Measurements from ENCODE around the gene FAM181A. TPM values are rescaled to one million over a fixed set of nuclear protein-coding genes. Genes with fewer than 3 reads are reported as not detected.

FAM181A gene
- total RNA-seq, 2 experiments from 2014 or later = not detected

DNA sequence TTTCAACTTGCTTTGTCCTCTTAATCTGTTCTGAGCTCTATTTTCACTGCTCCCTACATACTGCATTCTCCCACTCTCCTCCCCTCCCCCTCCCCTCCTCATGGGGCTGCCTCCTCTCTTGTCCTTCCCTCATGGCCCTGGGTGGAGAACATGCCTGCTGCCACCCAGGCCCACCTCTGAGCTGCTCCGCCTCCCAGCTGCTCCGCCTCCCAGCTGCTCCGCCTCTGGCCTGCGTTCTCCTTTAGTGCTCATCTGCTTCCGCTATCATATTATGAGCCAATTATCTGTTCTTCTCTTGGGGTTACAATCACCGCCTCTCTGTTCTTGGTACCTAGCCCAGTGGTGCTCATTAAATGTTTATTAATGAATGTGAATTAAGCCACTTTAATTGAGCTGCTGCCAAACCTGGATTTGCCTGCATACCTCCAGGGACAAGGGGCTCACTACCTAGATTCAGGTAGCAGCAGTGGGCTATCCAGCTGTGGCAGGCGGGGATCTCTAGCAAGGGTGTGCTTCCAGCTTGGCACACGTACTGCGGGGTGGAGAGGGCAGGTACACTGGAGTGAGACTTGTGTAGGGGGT lies 32.0 kb upstream of the FAM181A start:
- no peak for ATAC-seq (ENCODE audit: low read depth)
- POLR2A ChIA-PET = no interaction called here
- no peak for DNase-seq
- Mint-ChIP-seq H3K36me3 (no peaks in the 10 kb centered on the region), H3K4me3 (no peak overlapping the region), H3K27me3 (peaks cover 3% of the 10 kb centered on the region), H3K9me3 (no peaks in the 10 kb centered on the region), H3K27ac (no peak overlapping the region), H3K4me1 (no peaks in the 10 kb centered on the region)

DNA sequence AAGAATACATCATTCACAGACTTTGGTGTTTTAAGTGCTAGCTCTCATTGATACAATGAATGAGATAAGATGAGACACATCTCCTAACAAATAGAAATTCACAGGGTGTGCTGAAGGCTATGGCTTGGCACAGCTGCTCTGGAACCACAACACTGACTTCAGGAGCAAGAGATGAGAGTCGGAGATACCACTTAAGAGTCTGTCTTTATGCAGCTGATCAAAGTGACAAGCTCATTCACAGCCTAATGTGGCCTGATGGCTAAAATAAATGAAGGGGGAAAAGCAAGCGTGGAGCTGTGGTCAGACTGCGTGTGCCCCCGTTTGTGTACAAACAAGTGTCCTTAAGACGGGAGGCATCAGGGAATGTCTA lies 29.7 kb upstream of the FAM181A start:
- POLR2A ChIA-PET = no interaction called here
- Mint-ChIP-seq H3K9me3 (no peaks in the 10 kb centered on the region), H3K27ac (no peak overlapping the region), H3K4me1 (no peaks in the 10 kb centered on the region), H3K36me3 (no peaks in the 10 kb centered on the region), H3K4me3 (no peak overlapping the region), H3K27me3 (no peaks in the 10 kb centered on the region)
- ATAC-seq (ENCODE audit: low read depth) = no peak
- DNase-seq = no peak

DNA sequence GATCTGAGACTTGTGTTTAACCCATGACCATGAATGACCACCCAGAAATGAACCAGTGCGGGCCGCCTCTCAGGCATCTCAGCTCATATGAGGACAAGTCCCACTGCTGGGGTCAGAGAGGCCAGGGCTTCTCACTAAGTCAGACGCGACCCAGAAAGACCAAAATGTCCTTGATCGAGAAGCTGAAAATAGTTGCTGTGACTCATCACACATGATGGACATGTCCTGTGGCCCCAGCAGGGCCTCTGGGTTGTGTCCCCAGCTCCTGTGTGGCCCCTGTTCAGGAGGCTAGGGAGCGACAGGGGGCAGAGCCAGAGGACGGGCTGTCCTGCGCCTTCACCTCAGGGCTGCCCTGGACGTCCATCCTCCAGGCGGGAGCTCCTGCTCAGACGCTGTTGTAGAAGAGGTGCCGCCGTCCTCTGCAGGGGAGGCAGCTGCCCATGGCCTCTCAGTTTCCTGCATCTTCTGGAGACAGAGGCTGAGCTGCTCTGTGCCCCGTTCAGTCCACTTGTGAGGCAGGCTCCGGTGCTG lies 29.0 kb upstream of the FAM181A start:
- ATAC-seq (ENCODE audit: low read depth) (no peak), DNase-seq (no peak)
- no peaks in the 10 kb centered on the region for H3K27me3 Mint-ChIP-seq
- H3K4me1 Mint-ChIP-seq = no peaks in the 10 kb centered on the region
- no peaks in the 10 kb centered on the region for H3K36me3 Mint-ChIP-seq
- no peak overlapping the region for H3K27ac Mint-ChIP-seq
- H3K4me3 Mint-ChIP-seq = no peak overlapping the region
- H3K9me3 Mint-ChIP-seq = no peaks in the 10 kb centered on the region
- POLR2A ChIA-PET = no interaction called here

DNA sequence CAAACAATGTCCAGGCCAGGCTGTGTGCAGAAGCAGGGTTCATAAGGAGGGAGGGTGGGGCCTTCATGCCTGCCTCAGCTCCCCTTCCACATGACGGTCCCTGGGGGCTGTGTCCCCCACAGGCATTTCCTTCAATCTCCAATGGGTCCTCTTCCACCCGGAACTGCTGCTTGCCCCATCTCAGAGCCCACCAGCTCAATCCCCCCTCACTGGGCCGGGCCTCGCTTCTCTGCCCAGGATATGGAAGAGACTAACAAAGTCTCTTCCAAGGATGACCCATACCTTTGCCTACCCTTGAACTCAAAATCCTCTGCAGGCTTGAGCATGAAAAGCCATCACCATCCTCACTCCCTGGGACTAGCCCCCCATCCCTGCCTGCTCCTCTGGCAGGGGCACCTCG lies 28.4 kb upstream of the FAM181A start:
- POLR2A ChIA-PET = no interaction called here
- H3K27me3 Mint-ChIP-seq = peaks cover 3% of the 10 kb centered on the region
- ATAC-seq (ENCODE audit: low read depth) (no peak), DNase-seq (no peak)
- no peak overlapping the region for H3K4me3 Mint-ChIP-seq
- H3K36me3 Mint-ChIP-seq = no peaks in the 10 kb centered on the region
- H3K4me1 Mint-ChIP-seq = no peaks in the 10 kb centered on the region
- no peaks in the 10 kb centered on the region for H3K9me3 Mint-ChIP-seq
- H3K27ac Mint-ChIP-seq = no peak overlapping the region

DNA sequence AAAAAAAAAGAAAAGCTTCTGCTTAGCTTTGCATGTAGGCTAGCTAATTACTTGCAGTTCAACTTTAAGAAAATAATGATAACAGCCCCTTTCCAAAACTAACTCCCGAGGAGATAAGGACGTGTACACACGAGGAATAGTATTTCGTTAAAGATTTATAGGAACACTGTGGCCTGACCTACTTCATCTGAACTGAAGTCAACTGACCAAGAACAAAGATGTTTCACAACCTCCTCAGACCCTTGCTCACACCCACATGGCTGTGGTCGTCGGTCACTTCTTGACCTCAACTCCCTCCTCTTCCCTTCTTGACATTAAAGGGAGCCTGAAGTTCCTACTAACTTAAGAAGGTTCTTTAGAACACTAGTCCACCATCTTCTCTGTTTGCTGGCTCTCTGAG lies 25.3 kb upstream of the FAM181A start:
- DNase-seq (no peak), ATAC-seq (ENCODE audit: low read depth) (no peak)
- Mint-ChIP-seq H3K9me3 (no peaks in the 10 kb centered on the region), H3K27me3 (peaks cover 7% of the 10 kb centered on the region), H3K4me3 (no peak overlapping the region), H3K27ac (no peak overlapping the region), H3K4me1 (no peaks in the 10 kb centered on the region), H3K36me3 (no peaks in the 10 kb centered on the region)
- POLR2A ChIA-PET = no interaction called here

DNA sequence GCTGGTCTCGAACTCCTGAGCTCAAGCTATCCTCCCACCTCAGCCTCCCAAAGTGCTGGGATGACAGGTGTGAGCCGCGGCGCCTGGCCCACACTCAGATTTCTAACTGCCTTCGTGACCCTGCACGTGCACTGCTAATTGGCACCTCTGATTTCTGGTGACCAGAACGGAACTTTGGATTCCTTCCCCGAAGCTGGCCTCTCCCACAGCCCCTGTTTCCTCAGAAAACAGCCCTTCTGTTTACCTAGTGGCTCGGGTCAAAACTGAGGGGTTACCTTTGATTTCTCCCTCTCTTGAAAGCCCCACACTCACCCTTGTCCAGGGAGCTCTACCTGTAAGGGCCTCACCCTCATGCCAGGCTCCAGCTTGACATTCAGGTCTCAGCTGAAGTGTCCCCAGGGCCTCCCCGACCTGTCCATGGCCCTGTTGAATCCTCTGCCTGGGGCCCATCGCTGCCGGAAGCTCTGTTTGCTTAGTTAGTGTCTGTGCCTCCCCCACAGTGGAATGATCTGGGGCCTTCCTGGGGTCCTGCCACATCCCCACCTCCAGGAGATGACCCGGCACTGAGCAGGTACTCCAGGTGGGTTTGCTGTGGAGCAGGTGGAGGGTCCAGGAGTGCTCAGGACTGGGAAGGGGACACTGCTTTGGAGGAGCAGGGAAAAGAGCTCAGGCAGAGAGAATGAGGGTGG lies 24.4 kb upstream of the FAM181A start:
- POLR2A ChIA-PET = no interaction called here
- Mint-ChIP-seq H3K4me1 (no peaks in the 10 kb centered on the region), H3K36me3 (no peaks in the 10 kb centered on the region), H3K27ac (no peak overlapping the region), H3K27me3 (peaks cover 7% of the 10 kb centered on the region), H3K4me3 (no peak overlapping the region), H3K9me3 (no peaks in the 10 kb centered on the region)
- ATAC-seq (ENCODE audit: low read depth) (no peak), DNase-seq (no peak)

DNA sequence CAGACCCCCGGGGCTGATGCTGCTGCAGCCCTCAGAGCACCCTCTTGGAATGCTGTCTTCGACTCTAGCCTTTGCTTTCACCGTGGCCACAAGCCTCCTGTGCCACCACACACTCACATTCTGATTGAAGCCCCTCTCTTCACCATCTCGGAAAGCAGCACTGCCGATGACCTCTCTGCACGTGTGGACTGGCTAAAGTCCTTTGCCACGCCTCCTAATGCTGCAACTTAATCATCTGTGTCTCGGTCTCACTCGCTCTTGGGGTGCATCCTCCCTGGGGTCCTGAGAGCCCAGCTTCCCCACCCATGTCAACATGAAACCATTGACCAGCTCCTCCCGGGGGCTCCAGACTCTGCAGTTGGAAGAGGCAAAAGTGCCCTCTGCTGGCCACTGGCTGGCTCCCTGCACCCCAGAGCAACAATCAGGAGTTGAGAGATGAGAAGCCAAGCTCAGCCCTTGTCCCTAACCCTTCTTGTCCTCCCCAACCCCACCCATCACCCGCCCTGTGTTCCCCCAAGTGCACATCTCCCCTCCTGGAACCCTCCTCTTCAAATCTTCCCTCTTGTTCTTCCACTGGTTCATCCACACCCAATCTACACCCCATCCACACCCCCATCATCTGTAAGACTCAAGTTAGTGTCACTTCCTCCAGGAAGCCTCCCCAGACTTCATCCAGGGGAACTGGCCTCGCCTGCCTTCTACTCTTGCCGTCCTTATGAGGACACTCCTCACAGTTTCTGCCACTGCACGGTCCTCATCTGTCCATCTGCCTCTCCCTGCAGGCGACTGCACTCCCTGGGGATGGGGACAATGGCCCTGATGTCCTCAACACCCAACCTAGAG lies 23.6 kb upstream of the FAM181A start:
- ATAC-seq (ENCODE audit: low read depth) (no peak), DNase-seq (no peak)
- H3K27ac Mint-ChIP-seq = no peak overlapping the region
- no peaks in the 10 kb centered on the region for H3K36me3 Mint-ChIP-seq
- POLR2A ChIA-PET = no interaction called here
- no peak overlapping the region for H3K4me3 Mint-ChIP-seq
- peaks cover 12% of the 10 kb centered on the region for H3K27me3 Mint-ChIP-seq
- no peaks in the 10 kb centered on the region for H3K9me3 Mint-ChIP-seq
- H3K4me1 Mint-ChIP-seq = no peaks in the 10 kb centered on the region

DNA sequence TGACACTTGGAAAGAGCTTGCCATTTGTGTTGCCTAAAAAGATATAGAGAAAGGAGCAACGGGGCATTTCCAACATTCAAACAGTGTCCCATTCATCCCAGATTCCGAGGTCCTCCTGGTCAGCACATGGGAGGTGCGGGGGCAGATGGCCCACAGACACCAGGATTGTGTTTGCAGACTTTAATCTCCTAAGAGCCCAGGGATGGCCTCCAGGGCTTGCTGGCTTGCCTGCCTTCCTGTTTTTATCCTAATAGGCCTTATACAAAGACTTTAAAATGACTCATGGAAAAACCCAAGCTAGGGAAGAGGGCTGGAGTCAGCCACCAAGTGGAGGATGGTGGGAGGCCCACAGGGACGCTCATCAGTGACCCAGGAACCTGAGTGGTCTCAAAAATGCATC lies 21.5 kb upstream of the FAM181A start:
- H3K36me3 Mint-ChIP-seq = no peaks in the 10 kb centered on the region

DNA sequence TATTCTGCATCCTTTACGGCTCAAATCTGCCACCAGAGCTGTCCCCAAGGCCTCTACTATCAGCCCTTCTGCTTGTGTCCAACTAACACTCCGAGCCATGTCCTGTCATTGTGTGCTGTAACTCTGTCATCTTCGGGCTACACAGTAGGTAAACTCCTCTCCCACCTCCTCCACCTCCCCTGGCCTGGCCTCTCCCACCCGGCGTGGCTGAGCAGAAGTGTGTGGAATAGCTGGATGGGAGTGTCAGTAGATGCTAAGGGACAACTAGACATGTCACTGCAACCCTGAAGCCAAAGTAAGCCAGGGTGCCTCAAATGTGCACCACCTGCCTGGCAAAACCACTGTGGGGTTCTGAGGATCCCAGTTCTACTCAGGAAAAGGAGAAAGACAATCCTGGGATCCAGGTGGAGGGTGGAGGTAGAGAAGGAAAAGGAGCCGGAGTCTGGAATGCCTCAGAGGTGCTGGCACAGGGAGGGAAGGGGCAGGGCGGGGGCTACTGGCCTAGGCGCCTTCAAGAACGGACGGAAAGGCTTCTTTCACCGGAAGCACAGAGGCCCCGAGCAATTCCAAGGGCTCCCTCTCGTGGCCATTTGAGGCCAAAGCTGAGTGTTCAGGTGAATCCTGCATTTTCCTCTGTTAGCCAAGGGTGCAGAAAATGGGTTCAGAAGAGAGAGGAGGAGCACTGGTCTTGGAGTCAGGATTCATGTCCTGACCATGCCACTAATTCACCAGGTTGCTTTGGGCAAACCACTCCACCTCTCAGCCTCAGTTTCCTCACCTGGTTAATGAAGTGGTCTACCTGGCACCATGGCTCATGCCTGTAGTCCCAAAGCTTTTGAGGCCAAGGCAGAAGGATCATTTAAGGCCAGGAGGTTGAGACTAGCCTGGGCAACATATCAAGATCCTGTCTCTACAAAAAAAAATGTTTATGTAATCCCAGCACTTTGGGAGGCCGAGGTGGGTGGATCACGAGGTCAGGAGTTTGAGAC lies 20.5 kb upstream of the FAM181A start:
- Mint-ChIP-seq H3K27me3 (peaks cover 13% of the 10 kb centered on the region), H3K9me3 (no peaks in the 10 kb centered on the region), H3K4me1 (no peaks in the 10 kb centered on the region), H3K4me3 (no peak overlapping the region), H3K36me3 (no peaks in the 10 kb centered on the region), H3K27ac (no peak overlapping the region)
- ATAC-seq (ENCODE audit: low read depth) (peak; percentile 83), DNase-seq (peak; percentile 68)
- POLR2A ChIA-PET = no interaction called here

More for the DNA sequence above, 21.5 kb upstream of the FAM181A start:
- no peak for DNase-seq
- Mint-ChIP-seq H3K4me3 (no peak overlapping the region), H3K27me3 (peaks cover 13% of the 10 kb centered on the region), H3K9me3 (no peaks in the 10 kb centered on the region), H3K27ac (no peak overlapping the region), H3K4me1 (no peaks in the 10 kb centered on the region)
- no peak for ATAC-seq (ENCODE audit: low read depth)
- POLR2A ChIA-PET = no interaction called here

DNA sequence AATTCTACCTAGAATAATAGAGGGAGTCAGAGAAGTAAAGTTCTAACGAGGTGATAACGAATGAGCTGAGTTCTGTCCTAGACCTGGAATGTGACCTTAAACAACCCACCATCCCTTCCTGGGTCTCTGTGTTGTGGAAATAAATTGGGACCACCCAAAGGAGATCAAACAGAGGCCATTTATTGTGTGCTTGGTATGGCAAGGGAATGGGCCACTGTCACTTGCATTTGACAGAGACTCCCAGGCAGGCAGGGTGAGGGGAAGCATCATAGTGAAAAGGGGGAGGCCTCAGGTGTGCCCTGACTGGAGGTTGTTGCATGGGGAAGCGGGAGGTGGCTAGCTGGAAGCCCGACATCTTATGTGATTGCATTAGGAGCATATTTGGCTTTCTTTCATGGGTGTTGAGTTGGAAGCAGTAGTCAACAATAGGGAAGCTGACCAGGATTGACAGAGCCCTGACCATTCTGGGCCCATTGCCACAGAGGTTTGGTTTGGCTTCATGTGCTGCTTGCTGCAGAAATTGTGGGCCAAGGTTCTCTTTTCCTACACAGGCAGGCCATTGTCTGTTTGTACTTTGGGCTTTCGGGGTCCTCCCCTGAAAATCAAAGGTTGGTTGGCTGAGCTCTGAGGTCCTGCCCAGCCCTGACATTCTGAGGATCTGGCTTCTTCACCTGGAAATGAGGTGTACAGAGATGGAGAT lies 17.6 kb upstream of the FAM181A start:
- ATAC-seq (ENCODE audit: low read depth) = no peak
- H3K27ac Mint-ChIP-seq = no peak overlapping the region
- H3K4me3 Mint-ChIP-seq = no peak overlapping the region
- POLR2A ChIA-PET = no interaction called here
- H3K36me3 Mint-ChIP-seq = peaks cover 5% of the 10 kb centered on the region
- peaks cover 12% of the 10 kb centered on the region for H3K4me1 Mint-ChIP-seq
- peaks cover 4% of the 10 kb centered on the region for H3K9me3 Mint-ChIP-seq
- peaks cover 6% of the 10 kb centered on the region for H3K27me3 Mint-ChIP-seq
- DNase-seq = no peak

DNA sequence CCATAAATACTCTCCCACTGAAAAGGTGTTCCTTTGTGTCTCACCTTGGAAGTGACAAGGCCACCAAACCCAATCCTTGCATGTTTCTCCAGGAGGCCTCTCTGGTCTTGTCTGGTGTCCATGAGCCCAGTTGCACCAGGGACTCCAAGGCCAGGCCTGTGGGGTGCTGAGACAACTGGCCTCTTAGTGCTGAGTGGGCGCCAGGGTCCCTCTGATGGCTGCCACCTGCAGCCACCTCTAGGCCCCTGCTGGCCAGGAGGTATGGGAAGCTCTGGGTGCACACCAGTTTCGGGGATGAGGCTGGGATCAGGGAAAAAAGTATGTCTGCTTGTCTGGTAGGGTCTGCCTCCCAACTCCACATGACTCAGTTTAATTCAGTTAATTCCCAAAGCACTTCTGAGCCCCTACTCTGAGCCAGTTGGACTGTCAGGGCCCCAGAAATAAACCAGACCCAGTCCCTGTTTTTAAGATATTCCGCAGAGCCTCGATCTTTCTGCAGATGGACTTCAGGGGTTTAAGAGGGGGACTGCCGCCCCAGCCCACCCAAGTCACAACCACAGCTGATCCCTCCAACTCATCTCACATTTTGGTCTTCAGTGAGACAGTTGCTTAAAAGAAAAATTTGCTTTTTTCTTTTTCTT lies 15.0 kb upstream of the FAM181A start:
- Mint-ChIP-seq H3K36me3 (peaks cover 7% of the 10 kb centered on the region), H3K27ac (no peak overlapping the region), H3K27me3 (peaks cover 8% of the 10 kb centered on the region), H3K4me1 (peaks cover 12% of the 10 kb centered on the region), H3K4me3 (no peak overlapping the region), H3K9me3 (peaks cover 8% of the 10 kb centered on the region)
- ATAC-seq (ENCODE audit: low read depth) = no peak
- DNase-seq = no peak
- POLR2A ChIA-PET = no interaction called here

DNA sequence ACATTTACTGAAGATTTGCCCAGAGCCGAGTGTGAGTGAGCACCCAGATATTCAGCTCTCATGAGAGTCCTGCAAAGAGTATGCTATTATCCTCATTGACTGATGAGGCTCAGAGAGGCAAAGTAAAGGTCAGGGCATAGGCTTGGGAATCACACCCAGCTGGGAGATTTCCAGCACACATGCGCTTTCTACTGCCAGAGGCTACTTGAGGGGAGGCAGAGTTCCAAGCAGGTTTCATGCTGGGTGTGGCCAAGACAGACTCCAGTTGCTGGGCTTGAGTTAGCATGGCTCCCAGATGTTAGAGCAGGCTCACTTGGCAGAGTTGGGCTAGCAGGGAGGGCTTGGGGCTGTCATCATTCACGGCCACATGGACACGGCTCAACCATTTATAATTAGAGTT lies 14.4 kb upstream of the FAM181A start:
- ATAC-seq (ENCODE audit: low read depth) (no peak), DNase-seq (no peak)
- H3K27me3 Mint-ChIP-seq = peaks cover 8% of the 10 kb centered on the region
- no peak overlapping the region for H3K27ac Mint-ChIP-seq
- no peak overlapping the region for H3K4me3 Mint-ChIP-seq
- peaks cover 12% of the 10 kb centered on the region for H3K4me1 Mint-ChIP-seq
- POLR2A ChIA-PET = no interaction called here
- H3K36me3 Mint-ChIP-seq = peaks cover 7% of the 10 kb centered on the region
- peaks cover 8% of the 10 kb centered on the region for H3K9me3 Mint-ChIP-seq

All from activated naive CD8-positive, alpha-beta T cell treated with anti-CD3 and anti-CD28 coated beads, Interleukin-2, amount 10 ng/mL, durations not matched to agents 7 days and 5 days (primary cell).